Stimulated activated naive CD8-positive, alpha-beta T cell treated with anti-CD3 and anti-CD28 coated beads, Interleukin-15, amount 100 ng/mL, for 72 hours (primary cell): ENCODE data around the gene ZNF879.

Experiments
- ATAC-seq: fragments of 150-1000 bp; cut with Tn5 transposase; 2 replicates; pipeline ENCODE4 v1.10.0; 2021; ENCODE audit warnings: mild to moderate bottlenecking, moderate library complexity
- DNase-seq, 2 donors: peaks; one replicate each; pipeline ENCODE4 v3.0.0; 2021 to 2022
- H3K27ac Mint-ChIP-seq, 2 donors: one replicate each; pipeline ENCODE4 v1.8.0; 2022; ENCODE audit warnings: mild to moderate bottlenecking in 2 of 2, mixed read lengths in 2 of 2, moderate library complexity in 2 of 2
- H3K27me3 Mint-ChIP-seq: one replicate; pipeline ENCODE4 v1.8.0; 2022; ENCODE audit warnings: mixed read lengths
- H3K4me1 Mint-ChIP-seq: one replicate; pipeline ENCODE4 v1.8.0; 2022; ENCODE audit warnings: mild to moderate bottlenecking, mixed read lengths
- H3K4me3 Mint-ChIP-seq, 2 donors: one replicate each; pipeline ENCODE4 v1.8.0; 2022; ENCODE audit warnings: mild to moderate bottlenecking in 2 of 2, mixed read lengths in 2 of 2, moderate library complexity in 1 of 2
- H3K9me3 Mint-ChIP-seq, 2 donors: one replicate each; pipeline ENCODE4 v1.8.0; 2022; ENCODE audit warnings: mixed read lengths in 2 of 2

Gene ZNF879

GRCh38 chr5:178994580-178995340 is 28.8 kb upstream of the ZNF879 start, which contains the start of gene GRM6:
Gene GRM6 (minus strand): TSS chr5:178995320. CDS start chr5:178994944, 376 bp downstream.
- ATAC-seq: no peak
- H3K27ac Mint-ChIP-seq: no peak within 1 kb of the TSS
- peaks cover 0 to 13% of the 10 kb centered on the region in 2 donors for H3K9me3 Mint-ChIP-seq
- peaks cover 9% of the 10 kb centered on the region for H3K4me1 Mint-ChIP-seq
- peak within 1 kb of the TSS in 1 of 2 donors; percentile 26 for H3K4me3 Mint-ChIP-seq
- DNase-seq: no peak
- peaks cover 61% of the 10 kb centered on the region for H3K27me3 Mint-ChIP-seq

DNA sequence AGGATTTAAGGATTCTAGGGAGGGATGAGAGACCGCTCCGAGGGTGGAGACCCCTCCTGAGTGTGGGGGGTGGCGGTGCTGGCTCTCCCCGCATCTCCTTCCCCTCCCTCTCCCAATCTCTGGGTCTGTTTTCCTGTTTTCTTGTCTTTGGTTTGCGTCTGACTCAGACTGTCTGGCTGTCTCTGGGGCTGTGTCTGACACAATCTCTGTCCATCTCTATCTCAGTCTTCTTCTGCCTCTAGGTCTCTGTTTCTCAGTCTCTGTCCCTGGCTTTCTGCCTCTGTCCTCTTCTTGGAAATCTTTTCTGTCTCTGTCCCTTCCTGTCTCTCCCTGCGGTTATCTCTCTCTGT is 28.3 kb upstream of the ZNF879 start:
- peaks cover 9% of the 10 kb centered on the region for H3K4me1 Mint-ChIP-seq
- no peak overlapping the region for H3K27ac Mint-ChIP-seq
- DNase-seq (no peak), ATAC-seq (no peak)
- H3K27me3 Mint-ChIP-seq: peaks cover 61% of the 10 kb centered on the region
- H3K4me3 Mint-ChIP-seq: peak overlapping the region in 1 of 2 donors; percentile 2
- peaks cover 0 to 8% of the 10 kb centered on the region in 2 donors for H3K9me3 Mint-ChIP-seq

GRCh38 chr5:178996156-178996555 is 27.4 kb upstream of the ZNF879 start:
- ATAC-seq: no peak
- H3K27ac Mint-ChIP-seq: no peak overlapping the region
- peaks cover 0 to 6% of the 10 kb centered on the region in 2 donors for H3K9me3 Mint-ChIP-seq
- peaks cover 9% of the 10 kb centered on the region for H3K4me1 Mint-ChIP-seq
- peaks cover 61% of the 10 kb centered on the region for H3K27me3 Mint-ChIP-seq
- H3K4me3 Mint-ChIP-seq: no peak overlapping the region
- no peak for DNase-seq

DNA sequence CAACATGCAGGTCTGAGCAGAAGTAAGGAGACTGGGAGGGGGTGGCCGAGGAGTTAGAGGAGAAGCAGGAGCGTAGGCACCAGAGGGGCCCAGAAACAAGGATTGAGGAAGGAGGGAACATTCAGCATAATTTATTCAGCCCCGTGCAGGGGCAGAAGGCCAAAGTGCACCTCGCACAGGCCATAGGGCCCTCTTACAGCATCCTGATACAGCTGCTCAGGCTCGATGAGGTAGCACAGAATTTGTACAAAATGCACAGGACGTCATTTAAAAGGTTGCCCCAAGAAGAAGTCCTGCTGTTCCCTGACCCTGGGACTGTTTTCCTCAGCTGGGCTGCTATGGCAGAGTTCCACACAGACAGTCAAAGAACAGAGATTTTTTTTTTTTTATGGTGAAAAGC is 26.4 kb upstream of the ZNF879 start:
- ATAC-seq (no peak), DNase-seq (no peak)
- H3K27me3 Mint-ChIP-seq: peaks cover 59% of the 10 kb centered on the region
- peaks cover 9% of the 10 kb centered on the region for H3K4me1 Mint-ChIP-seq
- no peak overlapping the region for H3K4me3 Mint-ChIP-seq
- no peak overlapping the region for H3K27ac Mint-ChIP-seq
- H3K9me3 Mint-ChIP-seq: peaks cover 0 to 12% of the 10 kb centered on the region in 2 donors

- Mint-ChIP-seq H3K27ac (no peak overlapping the region), H3K4me1 (peaks cover 6% of the 10 kb centered on the region), H3K9me3 (peaks cover 0 to 18% of the 10 kb centered on the region in 2 donors), H3K27me3 (peaks cover 49% of the 10 kb centered on the region), H3K4me3 (no peak overlapping the region)
- DNase-seq (no peak), ATAC-seq (no peak)
Measured at GRCh38 chr5:178998441-178998840, 25.2 kb upstream of the ZNF879 start.

- no peaks in the 10 kb centered on the region for H3K4me1 Mint-ChIP-seq
- H3K9me3 Mint-ChIP-seq: peaks cover 40 to 48% of the 10 kb centered on the region in 2 donors
- H3K27ac Mint-ChIP-seq: no peak overlapping the region
- ATAC-seq (no peak), DNase-seq (no peak)
- no peak overlapping the region for H3K4me3 Mint-ChIP-seq
- H3K27me3 Mint-ChIP-seq: peaks cover 8% of the 10 kb centered on the region
Measured at GRCh38 chr5:179006564-179006963, 17.0 kb upstream of the ZNF879 start.

GRCh38 chr5:179008667-179009066 is 14.9 kb upstream of the ZNF879 start:
- Mint-ChIP-seq H3K4me1 (no peaks in the 10 kb centered on the region), H3K4me3 (no peak overlapping the region), H3K9me3 (peaks cover 45 to 46% of the 10 kb centered on the region in 2 donors), H3K27me3 (no peaks in the 10 kb centered on the region), H3K27ac (no peak overlapping the region)
- no peak for DNase-seq
- no peak for ATAC-seq

DNA sequence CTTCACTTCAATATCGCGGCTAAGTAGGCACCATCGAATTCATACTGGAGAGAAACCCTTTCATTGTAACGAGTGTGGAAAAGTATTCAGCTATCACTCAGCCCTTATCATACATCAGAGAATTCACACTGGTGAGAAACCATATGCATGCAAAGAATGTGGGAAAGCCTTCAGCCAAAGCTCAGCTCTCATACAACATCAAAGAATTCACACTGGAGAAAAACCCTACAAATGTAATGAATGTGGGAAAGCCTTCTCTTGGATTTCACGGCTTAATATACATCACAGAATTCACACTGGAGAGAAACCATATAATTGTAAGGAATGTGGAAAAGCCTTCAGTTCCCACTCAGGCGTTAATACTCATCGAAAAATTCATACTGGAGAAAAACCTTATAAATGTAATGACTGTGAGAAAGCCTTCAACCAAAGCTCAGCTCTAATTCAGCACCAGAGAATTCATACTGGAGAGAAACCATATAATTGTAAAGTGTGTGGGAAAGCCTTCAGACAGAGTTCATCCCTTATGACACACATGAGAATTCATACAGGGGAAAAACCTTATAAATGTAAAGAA is 9.5 kb downstream of the ZNF879 start:
- no peak for DNase-seq
- H3K27ac Mint-ChIP-seq: no peak overlapping the region
- peaks cover 6% of the 10 kb centered on the region for H3K4me1 Mint-ChIP-seq
- H3K4me3 Mint-ChIP-seq: no peak overlapping the region
- no peak for ATAC-seq
- H3K9me3 Mint-ChIP-seq: peaks cover 65 to 75% of the 10 kb centered on the region in 2 donors
- H3K27me3 Mint-ChIP-seq: no peaks in the 10 kb centered on the region

DNA sequence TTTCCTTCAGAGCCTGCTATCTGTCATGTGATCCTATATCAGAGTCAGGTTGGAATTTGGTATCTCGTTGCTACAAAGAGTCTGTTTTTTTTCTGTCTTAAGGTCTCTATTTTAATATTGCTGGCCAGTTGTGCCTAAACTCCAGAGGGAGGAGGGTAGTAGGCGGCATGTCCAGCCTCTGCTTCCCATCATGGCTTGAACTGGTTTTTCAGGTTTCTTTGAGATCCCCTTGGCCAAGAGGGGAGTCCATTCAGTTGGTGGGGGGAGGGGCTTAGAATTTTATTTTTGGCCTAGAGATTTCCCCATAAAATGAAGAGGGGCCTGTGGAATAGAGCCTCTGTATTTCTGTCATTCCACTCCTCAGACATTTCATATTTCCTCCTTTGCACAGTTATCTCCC is 21.2 kb downstream of the ZNF879 start:
- Mint-ChIP-seq H3K27ac (no peak overlapping the region), H3K4me1 (no peaks in the 10 kb centered on the region), H3K27me3 (no peaks in the 10 kb centered on the region)

GRCh38 chr5:179051784-179052183 is 28.2 kb downstream of the ZNF879 start:
- no peak for DNase-seq
- Mint-ChIP-seq H3K27ac (no peak overlapping the region), H3K27me3 (no peaks in the 10 kb centered on the region), H3K4me1 (no peaks in the 10 kb centered on the region), H3K4me3 (no peak overlapping the region), H3K9me3 (peaks cover 0 to 42% of the 10 kb centered on the region in 2 donors)
- ATAC-seq: no peak

More for the DNA sequence above, 21.2 kb downstream of the ZNF879 start:
- Mint-ChIP-seq H3K9me3 (peaks cover 13 to 56% of the 10 kb centered on the region in 2 donors), H3K4me3 (no peak overlapping the region)
- DNase-seq (no peak), ATAC-seq (no peak)

GRCh38 chr5:179054036-179054785 is 30.6 kb downstream of the ZNF879 start:
- DNase-seq (no peak), ATAC-seq (no peak)
- H3K9me3 Mint-ChIP-seq: peaks cover under 1 to 25% of the 10 kb centered on the region in 2 donors
- no peaks in the 10 kb centered on the region for H3K27me3 Mint-ChIP-seq
- no peaks in the 10 kb centered on the region for H3K4me1 Mint-ChIP-seq
- no peak overlapping the region for H3K4me3 Mint-ChIP-seq
- no peak overlapping the region for H3K27ac Mint-ChIP-seq

GRCh38 chr5:179054876-179055275 is 31.3 kb downstream of the ZNF879 start:
- Mint-ChIP-seq H3K9me3 (peaks cover 5 to 32% of the 10 kb centered on the region in 2 donors), H3K4me1 (peaks cover 4% of the 10 kb centered on the region), H3K27me3 (no peaks in the 10 kb centered on the region), H3K27ac (no peak overlapping the region), H3K4me3 (no peak overlapping the region)
- no peak for ATAC-seq
- DNase-seq: no peak

- no peak for ATAC-seq
- H3K27ac Mint-ChIP-seq: no peak overlapping the region
Measured at GRCh38 chr5:179055436-179055835, 31.8 kb downstream of the ZNF879 start.

GRCh38 chr5:179055841-179056240 is 32.2 kb downstream of the ZNF879 start:
- H3K27ac Mint-ChIP-seq: no peak overlapping the region
- ATAC-seq: no peak
- peaks cover 5 to 32% of the 10 kb centered on the region in 2 donors for H3K9me3 Mint-ChIP-seq

More at GRCh38 chr5:179055436-179055835, 31.8 kb downstream of the ZNF879 start:
- Mint-ChIP-seq H3K4me3 (no peak overlapping the region), H3K9me3 (peaks cover 5 to 32% of the 10 kb centered on the region in 2 donors), H3K27me3 (no peaks in the 10 kb centered on the region), H3K4me1 (peaks cover 8% of the 10 kb centered on the region)
- DNase-seq: no peak

GRCh38 chr5:179060116-179061008 is 36.8 kb downstream of the ZNF879 start, which contains the start of gene ZNF354C:
Gene ZNF354C (plus strand): TSS chr5:179060373. CDS start chr5:179062069, 1,696 bp downstream.
- Mint-ChIP-seq H3K4me1 (peaks cover 23% of the 10 kb centered on the region), H3K9me3 (peaks cover 18 to 55% of the 10 kb centered on the region in 2 donors), H3K4me3 (peak within 1 kb of the TSS; percentile 89 to 95), H3K27me3 (no peaks in the 10 kb centered on the region), H3K27ac (peak within 1 kb of the TSS; percentile 77 to 93)
- DNase-seq: peak; percentile 88 to 89
- ATAC-seq: peak; percentile 98

More at GRCh38 chr5:179055841-179056240, 32.2 kb downstream of the ZNF879 start:
- no peak for DNase-seq
- peaks cover 11% of the 10 kb centered on the region for H3K4me1 Mint-ChIP-seq
- H3K27me3 Mint-ChIP-seq: no peaks in the 10 kb centered on the region
- no peak overlapping the region for H3K4me3 Mint-ChIP-seq
